Measurements from ENCODE around the gene RARRES2.
"Not testable (repeated sequence)": the region's sequence is repeated elsewhere in the genome, so short reads cannot be mapped to it uniquely, and the experiment has no call there.

Gene RARRES2

DNA sequence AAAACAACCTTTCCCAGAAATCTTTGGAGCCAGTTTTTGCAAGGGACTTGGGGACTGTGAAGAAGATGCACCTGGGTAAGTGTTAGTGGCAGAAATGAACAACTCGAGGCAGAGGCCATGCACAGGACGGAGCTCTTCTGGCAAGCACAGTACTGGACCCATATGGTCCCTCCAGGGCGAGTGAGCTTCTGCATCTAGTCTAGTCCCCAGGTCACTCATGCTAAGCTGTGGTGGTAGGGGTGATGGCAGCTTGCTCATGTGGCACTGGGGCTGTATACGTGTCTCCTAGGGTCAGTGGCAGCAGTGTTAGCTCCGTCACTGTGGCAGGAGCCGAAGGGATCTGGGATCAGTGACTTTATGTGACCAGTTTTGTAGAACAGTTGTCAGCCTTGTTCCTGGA lies 27.6 kb downstream of the RARRES2 start:
- DNase-seq: no peak
- Histone ChIP-seq H3K4me3 (ENCODE audit: low read depth, low read length) (no peak overlapping the region), H3K36me3 (no peaks in the 10 kb centered on the region), H3K9me3 (no peaks in the 10 kb centered on the region), H3K4me1 (no peaks in the 10 kb centered on the region), H3K27me3 (no peaks in the 10 kb centered on the region)
- TF ChIP-seq, protein P1, sequence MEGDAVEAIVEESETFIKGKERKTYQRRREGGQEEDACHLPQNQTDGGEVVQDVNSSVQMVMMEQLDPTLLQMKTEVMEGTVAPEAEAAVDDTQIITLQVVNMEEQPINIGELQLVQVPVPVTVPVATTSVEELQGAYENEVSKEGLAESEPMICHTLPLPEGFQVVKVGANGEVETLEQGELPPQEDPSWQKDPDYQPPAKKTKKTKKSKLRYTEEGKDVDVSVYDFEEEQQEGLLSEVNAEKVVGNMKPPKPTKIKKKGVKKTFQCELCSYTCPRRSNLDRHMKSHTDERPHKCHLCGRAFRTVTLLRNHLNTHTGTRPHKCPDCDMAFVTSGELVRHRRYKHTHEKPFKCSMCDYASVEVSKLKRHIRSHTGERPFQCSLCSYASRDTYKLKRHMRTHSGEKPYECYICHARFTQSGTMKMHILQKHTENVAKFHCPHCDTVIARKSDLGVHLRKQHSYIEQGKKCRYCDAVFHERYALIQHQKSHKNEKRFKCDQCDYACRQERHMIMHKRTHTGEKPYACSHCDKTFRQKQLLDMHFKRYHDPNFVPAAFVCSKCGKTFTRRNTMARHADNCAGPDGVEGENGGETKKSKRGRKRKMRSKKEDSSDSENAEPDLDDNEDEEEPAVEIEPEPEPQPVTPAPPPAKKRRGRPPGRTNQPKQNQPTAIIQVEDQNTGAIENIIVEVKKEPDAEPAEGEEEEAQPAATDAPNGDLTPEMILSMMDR (IDR thresholded peaks at IDR 0.05; ENCODE audit: low read depth, low read length): no peak

DNA sequence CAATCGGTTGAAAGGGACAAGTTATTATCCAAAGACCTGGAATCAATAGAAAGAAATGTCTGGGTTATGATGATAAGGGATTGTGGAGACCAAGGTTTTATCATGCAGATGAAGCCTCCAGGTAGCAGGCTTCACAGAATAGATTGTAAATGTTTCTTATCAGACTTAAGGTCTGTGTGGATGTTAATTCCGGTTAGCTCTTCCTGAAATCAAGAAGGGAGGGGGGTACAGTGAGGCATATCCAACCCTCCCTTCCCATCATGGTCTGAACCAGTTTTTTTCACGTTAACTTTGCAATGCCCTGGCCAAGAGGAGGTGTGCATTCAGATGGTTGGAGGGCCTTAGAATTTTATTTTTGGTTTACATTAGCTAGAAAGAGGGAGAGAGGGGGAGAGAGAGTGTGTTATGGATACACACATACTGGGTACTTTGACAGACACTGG lies 28.0 kb downstream of the RARRES2 start:
- no peaks in the 10 kb centered on the region for H3K27me3 ChIP-seq
- no peak overlapping the region for H3K4me3 ChIP-seq (ENCODE audit: low read depth, low read length)
- DNase-seq: no peak
- no peaks in the 10 kb centered on the region for H3K36me3 ChIP-seq
- H3K9me3 ChIP-seq: no peaks in the 10 kb centered on the region
- TF ChIP-seq, protein P1 (IDR thresholded peaks at IDR 0.05; ENCODE audit: low read depth, low read length): no peak
- no peaks in the 10 kb centered on the region for H3K4me1 ChIP-seq

DNA sequence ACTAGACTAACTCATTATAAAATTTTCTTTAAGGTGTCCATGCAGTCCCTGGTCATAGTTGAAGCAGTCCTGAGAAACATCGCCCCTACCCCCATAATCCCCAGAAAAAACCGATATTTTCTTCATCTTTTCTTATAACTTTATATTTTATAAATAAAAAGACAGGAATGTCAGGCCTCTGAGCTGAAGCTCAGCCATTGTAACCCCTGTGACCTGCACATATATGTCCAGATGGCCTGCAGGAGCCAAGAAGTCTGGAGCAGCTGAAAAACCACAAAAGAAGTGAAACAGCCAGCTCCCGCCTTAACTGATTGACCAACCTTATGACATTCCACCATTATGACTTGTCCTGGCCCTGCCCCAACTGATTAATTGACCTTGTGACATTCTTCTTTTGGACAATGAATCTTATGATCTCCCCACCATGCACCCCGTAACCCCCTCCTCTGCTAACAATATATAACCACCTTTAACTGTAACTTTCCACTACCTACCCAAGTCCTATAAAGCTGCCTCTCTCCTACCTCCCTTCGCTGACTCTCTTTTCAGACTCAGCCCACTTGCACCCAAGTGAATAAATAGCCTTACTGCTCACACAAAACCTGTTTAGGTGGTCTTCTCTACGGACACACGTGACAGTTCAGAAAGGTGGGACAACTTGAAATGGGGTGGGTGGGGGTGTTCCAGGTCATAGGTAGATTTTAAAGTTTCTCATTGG lies 28.6 kb downstream of the RARRES2 start:
- not testable (repeated sequence) for H3K4me1 ChIP-seq; H3K27me3 ChIP-seq; H3K9me3 ChIP-seq; DNase-seq; H3K4me3 ChIP-seq (ENCODE audit: low read depth, low read length); H3K36me3 ChIP-seq

DNA sequence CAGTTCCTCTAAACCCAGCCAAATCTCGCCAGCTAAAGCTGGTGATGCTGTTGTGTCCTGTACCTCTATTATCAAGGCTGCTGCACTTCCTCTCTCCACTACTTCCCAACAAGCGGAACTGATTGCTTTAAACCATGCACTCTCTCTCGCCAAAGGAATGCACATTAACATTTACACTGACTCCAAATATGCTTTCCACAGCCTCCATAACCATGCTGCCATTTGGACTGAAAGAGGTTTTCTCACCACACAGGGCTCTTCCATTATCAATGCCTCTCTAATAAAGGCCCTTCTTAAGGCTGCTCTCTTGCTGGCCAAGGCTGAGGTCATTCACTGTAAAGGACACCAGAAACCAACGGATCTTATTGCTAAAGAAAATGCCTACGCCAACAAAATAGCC lies 29.7 kb downstream of the RARRES2 start:
- Histone ChIP-seq H3K36me3 (no peaks in the 10 kb centered on the region), H3K4me1 (no peaks in the 10 kb centered on the region), H3K4me3 (ENCODE audit: low read depth, low read length) (no peak overlapping the region), H3K9me3 (no peaks in the 10 kb centered on the region), H3K27me3 (no peaks in the 10 kb centered on the region)
- TF ChIP-seq, protein P1 (IDR thresholded peaks at IDR 0.05; ENCODE audit: low read depth, low read length): no peak
- no peak for DNase-seq

DNA sequence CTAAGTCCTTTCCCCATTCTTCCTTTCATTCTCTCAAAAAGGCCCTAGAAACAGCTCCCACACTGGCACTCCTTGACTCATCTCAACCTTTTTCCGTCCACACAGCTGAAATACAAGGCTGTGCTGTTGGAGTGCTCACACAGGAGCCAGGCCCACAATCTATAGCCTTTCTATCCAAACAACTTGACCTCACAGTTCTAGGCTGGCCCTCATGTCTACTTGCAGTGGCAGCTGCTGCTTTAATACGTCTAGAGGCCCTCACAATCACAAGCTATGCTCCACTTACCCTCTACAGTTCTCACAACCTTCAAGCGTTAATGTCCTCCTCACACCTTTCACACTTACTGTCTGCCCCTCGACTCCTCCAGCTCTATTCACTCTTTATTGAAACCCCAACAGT lies 30.3 kb downstream of the RARRES2 start:
- Histone ChIP-seq H3K9me3 (no peaks in the 10 kb centered on the region), H3K4me1 (no peaks in the 10 kb centered on the region), H3K36me3 (no peaks in the 10 kb centered on the region), H3K27me3 (no peaks in the 10 kb centered on the region), H3K4me3 (ENCODE audit: low read depth, low read length) (no peak overlapping the region)
- TF ChIP-seq, protein P1 (IDR thresholded peaks at IDR 0.05; ENCODE audit: low read depth, low read length): no peak
- no peak for DNase-seq

DNA sequence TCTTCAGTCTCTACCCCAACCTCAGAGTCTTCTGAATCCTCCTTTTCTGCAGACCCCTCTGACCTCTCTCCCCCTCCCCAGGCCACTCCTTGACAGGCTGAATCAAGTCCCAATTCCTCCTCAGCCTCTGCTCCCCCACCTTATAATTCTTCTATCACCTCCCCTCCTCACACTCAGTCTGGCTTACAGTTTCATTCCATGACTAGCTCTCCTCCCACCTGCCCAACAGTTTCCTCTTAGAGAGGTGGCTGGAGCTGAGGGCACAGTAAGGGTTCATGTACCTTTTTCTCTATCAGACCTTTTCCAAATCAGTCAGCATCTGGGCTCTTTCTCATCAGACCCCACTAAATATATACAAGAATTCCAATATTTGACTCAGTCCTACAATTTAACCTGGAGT lies 32.9 kb downstream of the RARRES2 start:
- TF ChIP-seq, protein P1 (IDR thresholded peaks at IDR 0.05; ENCODE audit: low read depth, low read length): no peak
- no peaks in the 10 kb centered on the region for H3K4me1 ChIP-seq
- H3K36me3 ChIP-seq: no peaks in the 10 kb centered on the region
- H3K9me3 ChIP-seq: no peaks in the 10 kb centered on the region
- H3K27me3 ChIP-seq: no peaks in the 10 kb centered on the region
- H3K4me3 ChIP-seq (ENCODE audit: low read depth, low read length): no peak overlapping the region
- no peak for DNase-seq

All from BE2C (cell line).